ENCODE measurements around the gene CEP63. TPM values are rescaled to one million over a fixed set of nuclear protein-coding genes. Genes with fewer than 3 reads are reported as not detected.

The CEP63 gene
- total RNA-seq, 1 experiment from 2014 or later: 19.1 TPM

DNA sequence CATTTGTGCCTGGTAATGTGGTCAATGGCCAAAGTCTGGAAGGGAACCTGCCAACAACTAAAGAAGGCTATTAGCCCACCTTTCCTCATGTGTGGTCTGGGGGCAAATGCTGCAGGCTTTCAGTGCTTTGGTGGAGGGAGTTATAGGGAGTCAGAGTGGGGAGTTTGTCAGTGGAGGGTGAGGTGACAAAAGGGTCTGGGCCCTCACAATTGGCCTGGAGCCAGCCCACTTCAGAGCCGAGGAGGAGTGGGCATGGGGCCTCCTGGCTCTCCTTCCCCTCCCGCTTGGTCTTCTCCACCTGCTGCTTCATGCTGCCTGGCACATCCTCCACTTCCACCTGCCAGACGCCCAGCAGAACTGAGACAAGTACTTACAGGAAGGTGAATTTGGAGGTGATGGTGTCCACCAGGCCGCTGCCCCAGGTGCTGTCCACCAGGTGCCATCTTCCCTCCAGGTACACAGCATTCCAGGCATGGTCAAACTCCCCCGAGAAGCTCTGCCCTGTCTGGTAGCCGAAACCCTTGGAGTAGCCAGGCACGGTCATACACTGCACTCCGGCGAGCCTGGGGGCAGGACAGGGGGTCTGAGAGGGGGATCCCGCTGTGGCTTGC is 124.1 kb downstream of the CEP63 start (continued):
- TF ChIP-seq, protein P1, sequence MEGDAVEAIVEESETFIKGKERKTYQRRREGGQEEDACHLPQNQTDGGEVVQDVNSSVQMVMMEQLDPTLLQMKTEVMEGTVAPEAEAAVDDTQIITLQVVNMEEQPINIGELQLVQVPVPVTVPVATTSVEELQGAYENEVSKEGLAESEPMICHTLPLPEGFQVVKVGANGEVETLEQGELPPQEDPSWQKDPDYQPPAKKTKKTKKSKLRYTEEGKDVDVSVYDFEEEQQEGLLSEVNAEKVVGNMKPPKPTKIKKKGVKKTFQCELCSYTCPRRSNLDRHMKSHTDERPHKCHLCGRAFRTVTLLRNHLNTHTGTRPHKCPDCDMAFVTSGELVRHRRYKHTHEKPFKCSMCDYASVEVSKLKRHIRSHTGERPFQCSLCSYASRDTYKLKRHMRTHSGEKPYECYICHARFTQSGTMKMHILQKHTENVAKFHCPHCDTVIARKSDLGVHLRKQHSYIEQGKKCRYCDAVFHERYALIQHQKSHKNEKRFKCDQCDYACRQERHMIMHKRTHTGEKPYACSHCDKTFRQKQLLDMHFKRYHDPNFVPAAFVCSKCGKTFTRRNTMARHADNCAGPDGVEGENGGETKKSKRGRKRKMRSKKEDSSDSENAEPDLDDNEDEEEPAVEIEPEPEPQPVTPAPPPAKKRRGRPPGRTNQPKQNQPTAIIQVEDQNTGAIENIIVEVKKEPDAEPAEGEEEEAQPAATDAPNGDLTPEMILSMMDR (IDR thresholded peaks at IDR 0.05 in 2 of 3, conservative IDR thresholded peaks at IDR 0.05 in 1 of 3; ENCODE audit: borderline replicate concordance in 1 of 3, insufficient read depth in 1 of 3, low read depth in 2 of 3, low read length in 2 of 3): no peak
- no peak for TF ChIP-seq POLR2A (IDR thresholded peaks at IDR 0.05; ENCODE audit: borderline replicate concordance, extremely low read depth, insufficient read depth, insufficient read length)
- no peak for TF ChIP-seq CBX3 (IDR thresholded peaks at IDR 0.05; ENCODE audit: low read depth)
- no peak for TF ChIP-seq SP1 (IDR thresholded peaks at IDR 0.05; ENCODE audit: low read depth)
- TF ChIP-seq CEBPB (IDR thresholded peaks at IDR 0.05; ENCODE audit: low read depth): no peak
- no peak for TF ChIP-seq ELF1 (IDR thresholded peaks at IDR 0.05; ENCODE audit: borderline replicate concordance, low read depth)

DNA sequence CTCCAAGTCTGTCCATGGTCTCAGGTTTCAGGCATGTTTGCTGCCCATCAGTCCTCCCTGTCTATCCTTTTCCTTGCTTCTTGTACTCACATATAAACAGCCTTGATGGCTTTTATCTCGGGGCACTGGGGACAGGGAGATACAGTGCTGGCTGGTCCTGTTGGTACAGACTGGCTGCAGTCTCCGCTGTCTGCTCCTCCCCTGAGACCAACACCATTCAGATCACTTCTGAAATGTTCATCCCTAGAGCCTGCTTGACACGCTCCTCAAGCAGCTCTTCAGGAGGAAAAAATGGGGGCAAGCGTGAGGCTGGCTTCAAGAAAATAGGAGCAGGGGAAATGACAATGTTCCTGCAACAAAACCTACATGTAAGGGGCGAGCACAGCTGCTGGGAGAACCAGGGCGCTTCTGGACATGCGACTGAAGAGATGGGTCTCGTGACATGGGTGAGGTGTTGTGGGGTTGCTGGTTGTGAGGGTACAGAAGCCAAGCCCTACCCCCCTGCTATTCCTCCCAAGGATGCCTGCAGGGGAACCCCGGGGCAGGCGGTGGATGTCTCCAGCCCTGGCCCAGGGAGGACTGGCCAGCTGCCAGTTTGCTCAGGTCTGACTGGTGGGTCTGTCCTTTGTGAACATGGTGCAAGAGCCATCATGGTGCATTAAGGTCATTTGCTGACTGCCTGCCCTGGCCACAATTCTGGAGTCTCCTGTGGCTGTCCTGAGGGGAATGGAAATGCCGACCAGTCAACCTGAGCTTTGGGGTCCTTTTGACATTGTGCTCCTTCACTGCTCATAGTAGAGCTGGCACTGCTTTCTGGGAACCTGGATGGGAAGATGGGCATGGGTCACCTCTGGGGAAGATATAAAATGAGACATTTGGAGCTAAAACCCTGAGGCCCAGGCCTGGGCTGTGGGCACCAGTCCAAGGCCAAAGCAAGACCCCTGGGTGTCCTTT is 124.9 kb downstream of the CEP63 start:
- no peak overlapping the region for H2AFZ ChIP-seq (ENCODE audit: low read depth, low read length, poor library complexity, severe bottlenecking)
- no peaks in the 10 kb centered on the region for H3K9me2 ChIP-seq (ENCODE audit: insufficient read depth)
- intact Hi-C loops (cut with micrococcal nuclease): no loop called here
- ATAC-seq: no peak
- no peak overlapping the region for H3K27ac ChIP-seq (ENCODE audit: low read depth, low read length)
- ChIA-PET CTCF (no interaction called here), RAD21 (ENCODE audit: low non-redundant PET in 1 of 2, low total read pairs in 2 of 2, uncharacterized antibody in 2 of 2, unreplicated experiment in 2 of 2) (no interaction called here), POLR2A (no interaction called here)
- H3K4me2 ChIP-seq (ENCODE audit: low read length): no peak overlapping the region
- H3K36me3 ChIP-seq (ENCODE audit: control insufficient read depth in 1 of 2, insufficient read depth in 2 of 2, low read length in 2 of 2): no peaks in the 10 kb centered on the region
- no TSS peak for BruUV-seq (replicated peaks)
- TF ChIP-seq MAX (IDR thresholded peaks at IDR 0.05) (no peak), REST (IDR thresholded peaks at IDR 0.05; ENCODE audit: low read depth) (no peak), ZNF274 (IDR thresholded peaks at IDR 0.05; ENCODE audit: low read depth, low read length) (no peak), ELF1 (IDR thresholded peaks at IDR 0.05; ENCODE audit: borderline replicate concordance, low read depth) (no peak)
- H3K27me3 ChIP-seq (ENCODE audit: insufficient read depth, low read length): peaks cover 16% of the 10 kb centered on the region; the same call in 1 of the 2 replicates
- H3K4me3 ChIP-seq (replicated peaks in 1 of 2; ENCODE audit: low read depth in 1 of 2, low read length in 2 of 2): no peak overlapping the region
- no peaks in the 10 kb centered on the region for H3K79me2 ChIP-seq (ENCODE audit: insufficient read depth, low read length)
- H4K20me1 ChIP-seq (ENCODE audit: insufficient read depth): no peaks in the 10 kb centered on the region
- no peaks in the 10 kb centered on the region for H3K4me1 ChIP-seq (ENCODE audit: control insufficient read depth in 1 of 2, insufficient read depth in 2 of 2, low read length in 2 of 2)
- H3K9ac ChIP-seq (ENCODE audit: low read length): no peak overlapping the region
- DNase-seq (ENCODE audit: low read depth, low spot score): no peak
- H3K9me3 ChIP-seq (ENCODE audit: control insufficient read depth in 1 of 2, insufficient read depth in 1 of 2, low read depth in 1 of 2, low read length in 2 of 2): no peaks in the 10 kb centered on the region

All from HCT116 (cell line).